ENCODE results near the gene LRIG3. TPM values are rescaled to one million over a fixed set of nuclear protein-coding genes. Genes with fewer than 3 reads are reported as not detected.
A peak's percentile ranks its signal among the peaks of the same experiment; 100 is the strongest.

The LRIG3 gene
- total RNA-seq, 2 donors from 2014 or later, result 0.19 TPM; not detected in 1

DNA sequence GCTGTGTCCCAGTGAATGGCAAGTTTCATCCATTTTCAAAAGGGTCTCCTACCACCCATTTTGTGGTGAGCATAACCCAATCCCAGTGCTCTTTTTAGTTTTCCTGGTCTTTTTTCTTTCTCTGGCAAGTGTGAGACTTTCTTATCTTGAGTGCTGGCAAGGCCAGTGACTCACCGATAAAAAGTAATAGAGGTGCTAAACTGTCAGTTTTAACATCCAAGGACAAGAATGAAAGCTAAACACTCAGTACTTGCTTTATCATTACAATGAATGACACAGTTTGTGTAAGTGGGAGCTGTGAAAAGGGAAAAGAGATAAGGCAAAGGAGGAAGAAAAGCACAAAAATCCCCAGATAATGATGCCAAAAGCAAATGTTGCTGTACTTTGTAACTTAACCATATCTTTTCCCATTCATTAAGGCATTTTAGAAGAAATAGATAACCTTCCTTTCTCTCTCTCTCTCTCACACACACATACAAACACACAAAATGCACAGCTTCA, 4.9 kb upstream of the LRIG3 start:
- ATAC-seq (replicated peaks in 1 of 2), result no peak
- Mint-ChIP-seq H3K9me3 (no peaks in the 10 kb centered on the region), H3K27me3 (ENCODE audit: low read depth) (peaks cover 10% of the 10 kb centered on the region), H3K4me3 (no peak overlapping the region), H3K27ac (no peak overlapping the region), H3K4me1 (ENCODE audit: low read depth) (peaks cover 5% of the 10 kb centered on the region), H3K36me3 (ENCODE audit: insufficient read depth in 2 of 2) (no peaks in the 10 kb centered on the region)
- DNase-seq, result no peak

DNA sequence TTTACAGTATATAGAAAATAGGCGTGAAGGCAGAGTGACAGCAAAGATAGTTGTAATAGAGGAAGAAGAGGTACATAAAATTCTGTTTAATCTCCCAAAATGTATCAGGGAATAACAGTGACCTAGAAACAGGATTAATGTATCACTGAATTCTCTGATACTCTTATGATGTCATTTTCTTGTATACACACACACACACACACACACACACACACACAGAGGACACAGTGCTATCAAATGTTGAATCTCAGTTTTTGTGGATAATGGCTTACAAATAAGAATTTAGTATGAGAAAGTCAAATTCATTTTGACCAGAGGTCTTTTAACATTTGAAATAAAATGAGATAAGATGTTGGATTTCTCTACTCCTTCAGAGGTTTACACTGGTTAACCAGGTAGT, 4.3 kb upstream of the LRIG3 start:
- no peak overlapping the region for H3K27ac Mint-ChIP-seq
- ATAC-seq (replicated peaks in 1 of 2), result no peak
- H3K4me1 Mint-ChIP-seq (ENCODE audit: low read depth), result peaks cover 5% of the 10 kb centered on the region
- H3K36me3 Mint-ChIP-seq (ENCODE audit: insufficient read depth in 2 of 2), result no peaks in the 10 kb centered on the region
- DNase-seq, result no peak
- peaks cover 10% of the 10 kb centered on the region for H3K27me3 Mint-ChIP-seq (ENCODE audit: low read depth)
- no peak overlapping the region for H3K4me3 Mint-ChIP-seq
- H3K9me3 Mint-ChIP-seq, result no peaks in the 10 kb centered on the region

DNA sequence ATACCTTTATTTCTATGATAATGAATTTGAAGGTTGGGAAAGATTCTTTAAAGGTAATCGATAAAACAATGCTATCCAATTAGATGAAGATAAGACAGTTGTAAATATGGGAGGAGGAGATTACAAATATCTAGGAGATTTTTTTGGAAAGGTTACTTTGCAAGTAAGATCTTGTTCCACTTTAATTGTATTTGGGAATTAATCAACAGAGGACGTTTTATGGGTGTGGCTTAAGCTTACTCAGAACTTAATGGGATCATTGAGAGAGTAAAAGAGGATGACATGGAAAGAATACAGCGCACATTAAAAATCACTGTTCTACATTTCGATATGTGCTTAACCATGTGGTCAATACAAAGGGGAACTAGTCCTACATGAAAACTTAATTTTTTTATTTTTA, 3.5 kb upstream of the LRIG3 start:
- DNase-seq (no peak), ATAC-seq (replicated peaks in 1 of 2) (no peak)
- Mint-ChIP-seq H3K27ac (no peak overlapping the region), H3K36me3 (ENCODE audit: insufficient read depth in 2 of 2) (no peaks in the 10 kb centered on the region), H3K27me3 (ENCODE audit: low read depth) (peaks cover 16% of the 10 kb centered on the region), H3K4me1 (ENCODE audit: low read depth) (peaks cover 5% of the 10 kb centered on the region), H3K4me3 (no peak overlapping the region), H3K9me3 (no peaks in the 10 kb centered on the region)

DNA sequence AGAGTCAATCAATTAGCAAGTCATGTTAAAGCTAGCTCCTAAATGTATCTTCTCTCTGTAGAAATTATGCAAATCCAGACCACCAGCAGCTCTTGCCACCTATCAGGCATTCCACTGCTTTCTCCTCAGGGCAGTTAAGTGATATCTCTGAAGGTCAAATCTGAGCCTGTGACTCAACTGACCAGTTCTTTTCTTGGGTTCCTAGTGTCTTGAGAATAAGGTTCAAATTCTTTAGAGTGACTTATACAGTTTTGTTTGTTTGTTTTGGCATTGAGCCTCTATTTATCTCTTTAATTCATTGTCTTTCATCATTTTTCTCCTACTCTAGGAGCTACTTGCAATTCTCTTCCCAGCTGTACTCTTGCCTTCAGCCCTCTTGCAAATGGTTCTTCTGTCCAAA, 2.5 kb upstream of the LRIG3 start:
- Mint-ChIP-seq H3K4me1 (ENCODE audit: low read depth) (peaks cover 5% of the 10 kb centered on the region), H3K9me3 (no peaks in the 10 kb centered on the region), H3K27ac (no peak overlapping the region), H3K36me3 (ENCODE audit: insufficient read depth in 2 of 2) (no peaks in the 10 kb centered on the region), H3K27me3 (ENCODE audit: low read depth) (peaks cover 26% of the 10 kb centered on the region), H3K4me3 (no peak overlapping the region)
- ATAC-seq (replicated peaks in 1 of 2) (no peak), DNase-seq (no peak)

DNA sequence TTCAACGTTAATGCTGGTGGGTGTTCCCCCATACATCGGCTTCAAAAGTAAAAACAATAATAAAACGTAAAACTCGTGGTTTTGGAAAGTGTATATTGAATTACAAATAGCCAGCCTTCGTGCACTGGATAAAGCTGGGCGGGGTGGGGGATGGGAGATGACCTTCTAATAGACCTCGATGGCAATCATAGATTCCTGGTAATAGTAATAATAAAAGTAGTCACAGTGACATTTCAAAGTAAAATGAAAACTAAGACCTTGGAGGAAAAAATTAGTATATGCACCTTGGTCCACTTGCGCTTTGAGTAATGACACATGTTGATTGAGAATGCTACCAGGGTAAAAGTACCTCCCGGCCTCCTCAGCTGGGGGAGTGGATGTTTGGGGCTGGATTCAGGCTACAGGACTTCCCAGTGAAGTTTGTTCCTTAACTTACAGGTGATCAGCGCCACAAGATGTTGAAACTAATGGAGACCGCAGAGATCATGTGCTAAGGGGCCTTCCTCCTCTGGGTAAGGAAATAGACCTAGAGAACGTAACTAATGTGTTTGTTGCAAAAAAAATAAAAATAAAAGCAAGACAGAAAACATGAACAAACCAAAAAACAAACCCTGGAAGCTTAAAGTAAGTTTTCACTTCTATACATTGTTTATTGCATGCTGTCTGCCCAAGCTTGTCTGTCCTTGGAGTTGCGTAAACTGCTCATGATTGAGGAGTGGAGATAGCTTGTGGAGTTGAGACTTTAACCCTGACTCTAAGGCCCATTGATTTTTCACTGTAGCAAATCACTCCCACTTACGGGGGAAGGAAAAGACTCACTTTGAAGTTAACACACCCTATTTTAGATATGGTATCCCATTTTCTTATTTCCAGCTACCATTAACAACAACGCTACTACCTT, 907 bp upstream of the LRIG3 start:
- Mint-ChIP-seq H3K4me1 (ENCODE audit: low read depth) (peaks cover 5% of the 10 kb centered on the region), H3K36me3 (ENCODE audit: insufficient read depth in 2 of 2) (no peaks in the 10 kb centered on the region), H3K27me3 (ENCODE audit: low read depth) (peaks cover 35% of the 10 kb centered on the region), H3K9me3 (no peaks in the 10 kb centered on the region), H3K4me3 (peak overlapping the region in 1 of 2 donors; percentile 87), H3K27ac (no peak overlapping the region)
- no peak for DNase-seq
- ATAC-seq (replicated peaks in 1 of 2), result peak in 1 of 2 donors; percentile 58

DNA sequence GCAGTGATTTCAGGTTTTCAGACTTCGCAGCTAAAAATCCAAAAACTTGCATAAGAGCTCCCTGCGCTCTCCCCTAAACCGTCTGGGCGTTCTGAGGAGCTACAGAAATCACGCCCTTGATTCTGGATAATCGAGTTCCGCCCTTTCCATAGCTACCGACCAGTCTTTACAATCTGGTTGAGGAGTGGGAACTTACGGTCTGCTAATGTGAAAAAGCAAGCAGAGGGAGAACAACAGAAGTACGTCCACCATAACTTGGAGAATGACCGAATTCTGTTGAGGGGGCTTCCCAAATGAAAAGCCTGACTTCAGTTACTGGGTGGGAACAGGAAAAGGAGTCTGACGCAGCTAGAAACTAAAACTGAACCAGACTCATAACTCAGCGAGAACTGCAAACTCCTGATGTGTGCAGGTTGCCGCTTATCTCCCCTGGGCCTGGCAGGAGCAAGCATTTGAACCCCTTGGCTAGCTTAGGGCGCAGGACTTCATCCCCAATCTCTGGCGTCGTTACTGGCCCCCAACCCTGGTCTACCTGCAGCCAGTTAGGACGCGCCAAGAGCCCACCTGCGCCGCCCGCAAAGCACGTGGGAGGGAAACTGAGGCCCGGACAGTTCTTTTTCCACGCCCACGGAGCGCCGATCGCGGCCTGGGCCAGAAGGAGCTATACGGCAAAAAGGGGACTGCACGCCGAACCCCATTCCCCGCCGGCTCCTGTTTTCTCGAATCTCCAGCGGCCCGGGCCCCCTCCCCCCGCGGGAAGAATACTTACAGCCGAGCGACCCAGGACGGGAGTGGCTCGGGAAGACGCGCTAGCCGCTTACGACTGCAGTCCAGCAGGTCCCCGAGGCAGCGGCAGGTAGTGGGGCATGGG, 838 bp downstream of the LRIG3 start:
- DNase-seq, result no peak
- Mint-ChIP-seq H3K27ac (no peak overlapping the region), H3K4me1 (ENCODE audit: low read depth) (peaks cover 5% of the 10 kb centered on the region), H3K4me3 (peak overlapping the region; percentile 40 to 53), H3K36me3 (ENCODE audit: insufficient read depth in 2 of 2) (no peaks in the 10 kb centered on the region), H3K9me3 (no peaks in the 10 kb centered on the region), H3K27me3 (ENCODE audit: low read depth) (peaks cover 35% of the 10 kb centered on the region)
- peak in 1 of 2 donors; percentile 41 for ATAC-seq (replicated peaks in 1 of 2)

DNA sequence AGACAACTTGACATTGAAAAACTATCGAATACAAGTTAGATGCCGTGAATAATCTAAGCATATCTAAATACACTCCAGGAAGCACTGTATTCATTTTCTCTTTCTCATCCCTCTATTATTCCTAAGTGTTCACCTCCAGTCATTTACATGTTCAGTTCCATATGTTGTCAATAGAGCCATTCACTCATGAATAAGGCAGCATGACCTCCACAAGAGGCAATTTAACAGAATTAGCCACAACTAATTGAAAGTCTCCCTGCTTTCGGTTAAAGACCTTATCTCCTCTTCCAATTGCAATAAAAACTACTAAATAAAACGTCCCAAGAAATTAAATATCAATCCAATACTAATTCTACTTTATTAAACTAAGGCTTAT, 1.8 kb downstream of the LRIG3 start:
- H3K4me1 Mint-ChIP-seq (ENCODE audit: low read depth), result peaks cover 5% of the 10 kb centered on the region
- peaks cover 35% of the 10 kb centered on the region for H3K27me3 Mint-ChIP-seq (ENCODE audit: low read depth)
- no peak for ATAC-seq (replicated peaks in 1 of 2)
- H3K9me3 Mint-ChIP-seq, result no peaks in the 10 kb centered on the region
- H3K36me3 Mint-ChIP-seq (ENCODE audit: insufficient read depth in 2 of 2), result no peaks in the 10 kb centered on the region
- DNase-seq, result no peak
- no peak overlapping the region for H3K4me3 Mint-ChIP-seq
- H3K27ac Mint-ChIP-seq, result no peak overlapping the region

DNA sequence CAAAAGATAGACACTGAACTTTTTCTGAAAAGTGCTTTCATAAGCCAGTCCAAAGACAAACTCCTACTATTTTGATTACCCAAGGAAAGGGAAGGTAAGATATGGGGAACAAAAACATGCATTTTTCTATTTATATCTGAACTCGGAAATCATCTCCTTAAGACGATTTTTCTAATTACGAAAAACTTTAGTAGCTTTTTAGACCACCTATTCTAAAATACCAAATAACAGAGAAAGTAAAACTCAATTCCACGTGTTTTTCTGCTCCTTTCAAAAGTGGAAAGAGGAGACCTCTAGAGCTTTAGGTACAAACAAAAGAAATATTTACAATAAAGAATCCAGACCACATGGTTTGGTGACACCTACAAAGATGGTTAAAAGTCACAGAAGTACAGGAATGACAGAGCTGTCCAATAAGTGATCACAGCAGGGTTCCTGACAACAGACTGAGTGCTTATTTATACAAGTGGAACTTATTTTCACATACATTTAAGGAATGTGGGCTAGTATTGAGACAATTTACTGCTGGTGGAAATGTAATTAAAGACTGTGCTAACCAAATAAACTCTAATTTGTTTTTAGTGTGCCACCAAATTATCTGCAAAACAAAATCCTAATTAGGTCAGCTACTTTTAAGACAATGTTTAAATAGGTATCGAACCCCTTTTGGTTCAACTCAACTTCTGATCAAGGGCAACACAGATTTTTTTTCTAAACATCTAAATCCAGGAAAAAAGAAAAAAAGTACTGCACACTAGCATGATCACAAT, 2.4 kb downstream of the LRIG3 start:
- Mint-ChIP-seq H3K9me3 (no peaks in the 10 kb centered on the region), H3K27me3 (ENCODE audit: low read depth) (peaks cover 30% of the 10 kb centered on the region)
- no peak for ATAC-seq (replicated peaks in 1 of 2)

DNA sequence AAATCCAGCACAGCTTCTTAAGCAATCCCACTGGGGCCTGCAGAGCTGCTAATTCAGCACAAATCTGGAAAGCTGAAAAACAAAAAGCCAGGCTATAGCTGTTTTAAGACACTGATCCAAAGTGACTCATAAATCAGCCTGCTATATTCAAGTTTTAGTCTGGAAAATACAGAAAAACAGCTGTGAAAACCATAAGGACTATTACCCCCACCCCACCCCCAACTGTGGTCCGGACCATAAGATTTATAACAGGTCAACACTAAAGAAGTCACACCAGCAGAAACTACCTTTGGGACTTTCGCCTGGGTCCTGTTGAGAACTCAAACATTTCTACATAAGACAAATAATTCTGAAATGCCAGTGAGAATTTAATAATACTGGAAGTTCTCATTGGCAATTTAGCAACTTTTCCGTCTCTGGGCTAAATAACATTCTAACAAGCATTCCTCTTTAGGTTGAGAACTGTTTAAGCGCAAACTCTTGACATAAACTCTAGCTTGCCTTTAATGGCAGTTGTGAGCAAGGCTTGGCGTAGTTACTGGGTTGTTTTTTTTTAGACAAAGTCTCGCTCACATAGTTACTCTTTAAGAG, 3.3 kb downstream of the LRIG3 start:
- no peak overlapping the region for H3K4me3 Mint-ChIP-seq
- peaks cover 5% of the 10 kb centered on the region for H3K4me1 Mint-ChIP-seq (ENCODE audit: low read depth)
- H3K36me3 Mint-ChIP-seq (ENCODE audit: insufficient read depth in 2 of 2), result no peaks in the 10 kb centered on the region
- no peak overlapping the region for H3K27ac Mint-ChIP-seq
- no peak for DNase-seq
- H3K9me3 Mint-ChIP-seq, result no peaks in the 10 kb centered on the region
- peaks cover 25% of the 10 kb centered on the region for H3K27me3 Mint-ChIP-seq (ENCODE audit: low read depth)
- no peak for ATAC-seq (replicated peaks in 1 of 2)

More for the DNA sequence above, 2.4 kb downstream of the LRIG3 start:
- Mint-ChIP-seq H3K36me3 (ENCODE audit: insufficient read depth in 2 of 2) (no peaks in the 10 kb centered on the region), H3K4me1 (ENCODE audit: low read depth) (peaks cover 5% of the 10 kb centered on the region), H3K27ac (no peak overlapping the region), H3K4me3 (no peak overlapping the region)
- no peak for DNase-seq

DNA sequence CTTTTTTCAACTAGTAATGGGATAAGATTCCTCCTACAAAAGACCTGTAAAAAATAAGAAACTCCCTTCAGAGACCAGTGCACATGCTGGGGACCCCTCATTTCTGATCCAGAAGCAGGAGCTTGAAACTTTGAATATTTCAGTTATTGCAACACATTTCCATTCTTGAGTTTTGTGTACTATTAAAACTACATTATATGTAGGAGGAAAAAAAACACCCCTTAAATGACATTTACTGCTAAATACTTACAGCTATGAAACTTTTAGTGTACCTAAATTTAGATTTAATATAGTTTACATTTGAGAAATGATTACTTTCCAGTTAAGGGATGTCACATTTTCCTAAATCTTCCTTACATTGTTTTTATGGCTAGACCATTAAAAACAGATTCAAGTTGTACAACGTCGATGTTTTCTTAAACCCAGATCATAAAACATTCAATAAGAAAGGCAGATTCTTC, 4.1 kb downstream of the LRIG3 start:
- no peak for ATAC-seq (replicated peaks in 1 of 2)
- peaks cover 5% of the 10 kb centered on the region for H3K4me1 Mint-ChIP-seq (ENCODE audit: low read depth)
- DNase-seq, result no peak
- H3K27ac Mint-ChIP-seq, result no peak overlapping the region
- no peak overlapping the region for H3K4me3 Mint-ChIP-seq
- peaks cover 25% of the 10 kb centered on the region for H3K27me3 Mint-ChIP-seq (ENCODE audit: low read depth)
- no peaks in the 10 kb centered on the region for H3K9me3 Mint-ChIP-seq
- H3K36me3 Mint-ChIP-seq (ENCODE audit: insufficient read depth in 2 of 2), result no peaks in the 10 kb centered on the region

DNA sequence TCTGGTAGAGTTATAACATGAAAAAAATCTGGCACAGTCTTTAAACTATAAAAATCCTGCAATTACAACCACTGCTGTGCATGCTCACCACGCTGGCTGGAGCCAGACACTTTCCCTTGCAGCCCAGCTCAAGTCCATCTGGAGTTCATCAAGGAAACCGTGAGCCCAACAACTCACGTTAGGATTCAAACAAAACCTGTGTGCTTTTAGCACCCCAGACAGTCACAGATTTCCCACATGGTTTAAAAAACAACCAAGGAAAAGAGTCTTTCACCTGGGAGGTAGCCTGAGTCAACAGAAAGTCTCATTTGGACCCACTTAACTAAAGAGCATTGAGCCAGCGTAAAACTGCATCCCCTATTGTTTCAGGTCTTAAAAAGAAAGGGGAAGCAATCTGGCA, 4.7 kb downstream of the LRIG3 start:
- Mint-ChIP-seq H3K4me1 (ENCODE audit: low read depth) (peaks cover 5% of the 10 kb centered on the region), H3K9me3 (no peaks in the 10 kb centered on the region), H3K4me3 (no peak overlapping the region), H3K27me3 (ENCODE audit: low read depth) (peaks cover 25% of the 10 kb centered on the region), H3K36me3 (ENCODE audit: insufficient read depth in 2 of 2) (no peaks in the 10 kb centered on the region), H3K27ac (no peak overlapping the region)
- ATAC-seq (replicated peaks in 1 of 2) (no peak), DNase-seq (no peak)

DNA sequence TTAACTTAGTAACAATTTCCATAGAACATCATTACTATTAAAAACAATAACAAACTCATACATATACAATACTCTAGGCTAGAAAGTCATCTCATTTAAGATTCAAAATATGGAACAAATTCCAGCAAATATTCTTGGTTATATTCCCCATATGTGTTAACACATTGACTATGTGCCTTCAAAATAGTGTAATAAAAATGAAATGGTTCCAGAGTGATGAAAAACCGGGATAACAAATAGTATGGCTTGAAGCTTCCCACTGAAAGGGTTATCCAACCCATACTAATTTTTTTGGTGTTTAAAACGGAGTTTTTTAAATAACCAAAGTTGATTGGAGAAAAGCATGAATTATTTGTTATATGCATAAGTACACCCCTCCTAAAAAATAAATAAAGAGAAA, 5.3 kb downstream of the LRIG3 start:
- H3K36me3 Mint-ChIP-seq (ENCODE audit: insufficient read depth in 2 of 2), result no peaks in the 10 kb centered on the region
- H3K27me3 Mint-ChIP-seq (ENCODE audit: low read depth), result peaks cover 25% of the 10 kb centered on the region
- H3K4me1 Mint-ChIP-seq (ENCODE audit: low read depth), result no peaks in the 10 kb centered on the region
- DNase-seq, result no peak
- no peaks in the 10 kb centered on the region for H3K9me3 Mint-ChIP-seq
- H3K27ac Mint-ChIP-seq, result no peak overlapping the region
- H3K4me3 Mint-ChIP-seq, result no peak overlapping the region
- ATAC-seq (replicated peaks in 1 of 2), result no peak

Measured in activated T-cell treated with anti-CD3 and anti-CD28 coated beads, Interleukin-2, amount 50 U/mL, for 72 hours (primary cell).